GM12878 (cell line): ENCODE measurements around the gene PFKFB3. TPM values are rescaled to one million over a fixed set of nuclear protein-coding genes. Genes with fewer than 3 reads are reported as not detected.

Experiments
- ATAC-seq: fragments of 200-7000 bp; cut with Tn5 transposase; 3 replicates; pipeline ENCODE4 v1.9.1; 2020; ENCODE audit warnings: mild to moderate bottlenecking, moderate library complexity
- BruUV-seq: library from RNA; stranded (reverse); fragments of 400-500 nt; replicated peaks from 2 replicates; lab custom pipeline; 2021; lab: Mats Ljungman, UMichigan
- CTCF ChIA-PET: fragments of 300-600 bp; sonication (Branson Sonifier 250); formaldehyde crosslinking; extraction: SDS; loops from one replicate; lab custom pipeline; 2021; ENCODE audit warnings: inconsistent platforms; lab: Yijun Ruan, JAX
- POLR2A ChIA-PET: fragments of 350-600 bp; formaldehyde crosslinking; extraction: SDS; loops from one replicate; lab custom pipeline; 2021; ENCODE audit warnings: inconsistent platforms; lab: Charles Lee
- RAD21 ChIA-PET: fragments of 300-600 bp; sonication (Branson Sonifier 250); formaldehyde crosslinking; loops from one replicate; lab custom pipeline; 2023; ENCODE audit warnings: antibody characterized with exemption; ENCODE audit not compliant: unreplicated experiment; lab: Charles Lee
- SMC1A ChIA-PET: fragments of 300-600 bp; sonication (Branson Sonifier 250); formaldehyde crosslinking; loops from one replicate; lab custom pipeline; 2023; ENCODE audit not compliant: unreplicated experiment, uncharacterized antibody; lab: Charles Lee
- DNase-seq: peaks from one replicate; pipeline ENCODE4 v3.0.0-alpha.2; 2011; ENCODE audit warnings: low read depth, low spot score
- FAIRE-seq: peaks from 3 replicates; lab custom pipeline; 2011; peaks lifted over from hg19 to GRCh38; lab: Jason Lieb, UNC
- H2AFZ ChIP-seq: 2 replicates; pipeline ENCODE4 v1.6.0; 2011; ENCODE audit warnings: low read depth, low read length, control low read depth; ENCODE audit not compliant: control insufficient read depth
- H3K27ac ChIP-seq: 2 replicates; pipeline ENCODE4 v1.5.1; 2011; ENCODE audit warnings: control low read depth; ENCODE audit not compliant: control insufficient read depth, insufficient read depth
- H3K27me3 ChIP-seq, 2 experiments: replicated peaks in 1 of 2; 2 replicates each; pipeline versions ENCODE4 v1.6.0 to v1.6.1; 2011; ENCODE audit warnings: low read length in 1 of 2; ENCODE audit not compliant: control insufficient read depth in 2 of 2, insufficient read depth in 2 of 2
- H3K36me3 ChIP-seq, 2 experiments: 2 replicates each; pipeline ENCODE4 v1.5.1; 2011; ENCODE audit warnings: low read length in 1 of 2; ENCODE audit not compliant: control insufficient read depth in 2 of 2, insufficient read depth in 2 of 2
- H3K4me1 ChIP-seq: 2 replicates; pipeline ENCODE4 v1.6.1; 2011; ENCODE audit warnings: mild to moderate bottlenecking, low read length, moderate library complexity, mixed read lengths; ENCODE audit not compliant: control insufficient read depth, insufficient read depth
- H3K4me2 ChIP-seq: 2 replicates; pipeline ENCODE4 v1.6.0; 2011; ENCODE audit warnings: control low read depth; ENCODE audit not compliant: control insufficient read depth, insufficient read depth
- H3K4me3 ChIP-seq: fragments of 200-600 bp; sonication (generic); 2 replicates; pipeline ENCODE4 v1.5.1; 2016
- H3K79me2 ChIP-seq: 2 replicates; pipeline ENCODE4 v1.6.0; 2011; ENCODE audit warnings: low read length; ENCODE audit not compliant: control insufficient read depth, insufficient read depth
- H3K9ac ChIP-seq: 2 replicates; pipeline ENCODE4 v1.8.0; 2011; ENCODE audit warnings: low read length, control low read depth, mixed read lengths; ENCODE audit not compliant: control insufficient read depth, insufficient read depth
- H3K9me3 ChIP-seq: replicated peaks from 3 replicates; pipeline ENCODE4 v1.5.1; 2011; ENCODE audit warnings: mild to moderate bottlenecking, low read length; ENCODE audit not compliant: control insufficient read depth, insufficient read depth
- H4K20me1 ChIP-seq: 2 replicates; pipeline ENCODE4 v1.6.0; 2011; ENCODE audit not compliant: control insufficient read depth, insufficient read depth
- ATF2 ChIP-seq: IDR thresholded peaks from 2 replicates; pipeline ENCODE4 v1.6.1; 2012; ENCODE audit warnings: low read length, inconsistent platforms
- CHD4 ChIP-seq: fragments of 200-600 bp; sonication (generic); IDR thresholded peaks from 2 replicates; pipeline ENCODE4 v1.6.1; 2016; ENCODE audit warnings: mild to moderate bottlenecking
- FOXM1 ChIP-seq: IDR thresholded peaks from 2 replicates; pipeline ENCODE4 v1.6.1; 2012; ENCODE audit warnings: low read depth, mild to moderate bottlenecking, inconsistent platforms, low read length, moderate library complexity
- IKZF1 ChIP-seq: fragments of 450-650 bp; conservative IDR thresholded peaks from 2 replicates; pipeline ENCODE4 v1.6.1; 2017; ENCODE audit warnings: antibody characterized with exemption, mild to moderate bottlenecking
- NKRF ChIP-seq: fragments of 450-650 bp; conservative IDR thresholded peaks from 2 replicates; pipeline ENCODE4 v1.6.1; 2017; ENCODE audit warnings: mild to moderate bottlenecking, moderate library complexity
- PRDM15 ChIP-seq: fragments of 450-650 bp; formaldehyde crosslinking; IDR thresholded peaks from 2 replicates; pipeline ENCODE4 v1.4.0; 2020; ENCODE audit warnings: mild to moderate bottlenecking, moderate library complexity
- RFX5 ChIP-seq: IDR thresholded peaks from 2 replicates; pipeline ENCODE4 v1.6.1; 2011; ENCODE audit warnings: low read depth, low read length, improper control_type of control experiment
- SKIL ChIP-seq: fragments of 450-650 bp; IDR thresholded peaks from 2 replicates; pipeline ENCODE4 v1.6.1; 2017; ENCODE audit warnings: mild to moderate bottlenecking, low read depth, inconsistent platforms; ENCODE audit not compliant: poor library complexity, severe bottlenecking
- SMAD5 ChIP-seq: IDR thresholded peaks from 2 replicates; pipeline ENCODE4 v1.6.1; 2016; ENCODE audit warnings: antibody characterized with exemption, low read depth
- TCF12 ChIP-seq: IDR thresholded peaks from 2 replicates; pipeline ENCODE4 v1.6.1; 2011; ENCODE audit warnings: low read depth, mild to moderate bottlenecking, low read length
- YY1 ChIP-seq: IDR thresholded peaks from 2 replicates; pipeline ENCODE4 v1.6.1; 2011; ENCODE audit warnings: low read depth, mild to moderate bottlenecking, low read length
- WGBS: methylation state at CpG from one replicate; pipeline ENCODE4 v1.1.6; 2016; ENCODE audit warnings: low lambda C conversion rate; ENCODE audit not compliant: insufficient replicate concordance, insufficient coverage; ENCODE audit errors: missing lambda C conversion rate; 5-methylcytosine and 5-hydroxymethylcytosine counted together
- in situ Hi-C: fragments of 300-500 bp; cut with MboI; formaldehyde crosslinking; loops from 9 replicates; pipeline ENCODE4 v1.14.3; 2018; ENCODE audit warnings: mixed read lengths
- intact Hi-C: fragments of 100-400 bp; cut with micrococcal nuclease; formaldehyde crosslinking; loops from one replicate; pipeline ENCODE4 v1.14.2; 2022; ENCODE audit not compliant: unreplicated experiment
- polyA plus RNA-seq, 11 experiments: library from polyadenylated mRNA; depleted of rRNA in 4 of 11; unstranded in 6 of 11; stranded (reverse) in 5 of 11; fragments of >200 nt; fragmentation: Nextera tagmentation in 4 of 11; fragmentation: Illumina TruSeq in 1 of 11; extraction: Ambion mirVana in 4 of 11; extraction: Trizol in 1 of 11; gene quantifications; 1 replicate in 1 of 11; 2 replicates in 10 of 11; pipeline versions ENCODE4 v1.2.1 to v1.2.3, GENCODE V29; 2011 to 2016; ENCODE audit warnings: inconsistent platforms in 2 of 11, missing spikeins in 2 of 11, low read depth in 1 of 11
- total RNA-seq, 4 experiments: library from RNA; depleted of rRNA in 3 of 4; stranded (reverse); fragments of >200 nt in 3 of 4; fragmentation: Illumina TruSeq in 1 of 4; extraction: Trizol in 1 of 4; gene quantifications; 2 replicates each; pipeline versions ENCODE4 v1.2.1 to v1.2.3, GENCODE V29; 2013 to 2021

PFKFB3 gene
- total and polyA plus RNA-seq, 10 of the 15 experiments (the other 5 are each of a cell fraction or from before 2014, with no cell fraction given) = 1.6 to 46.7 (median 13.7) TPM

- TF ChIP-seq SKIL (no peak), RFX5 (no peak), FOXM1 (no peak)
These were observed 40.8 kb upstream of the PFKFB3 start (continued) for GRCh38 chr10:6161921-6162320.

GRCh38 chr10:6162589-6163356 lies 40.0 kb upstream of the PFKFB3 start:
- no peak for FAIRE-seq
- TF ChIP-seq YY1 (no peak), PRDM15 (CRISPR knock-in tag) (no peak), ATF2 (no peak), SMAD5 (no peak), TCF12 (no peak), CHD4 (no peak), IKZF1 (no peak), FOXM1 (no peak), NKRF (no peak)

More at GRCh38 chr10:6162589-6163356, 40.0 kb upstream of the PFKFB3 start:
- intact Hi-C loops (loop anchor here (2.0 kb wide), 1 partner anchor 40 kb away; the partner anchor contains the start of gene PFKFB3), in situ Hi-C loops (no loop called here)
- Histone ChIP-seq H3K9ac (no peak overlapping the region), H3K36me3 (no peaks in the 10 kb centered on the region; a peak in 2 of 4 replicates), H4K20me1 (no peaks in the 10 kb centered on the region; the same call in 1 of the 2 replicates), H3K4me1 (no peaks in the 10 kb centered on the region; the same call in 1 of the 2 replicates), H3K9me3 (no peaks in the 10 kb centered on the region), H3K79me2 (peaks cover 38% of the 10 kb centered on the region), H3K4me3 (0 out of 2 replicates have a peak overlapping the region, but pooled peaks have one; percentile 56), H3K27me3 (no peaks in the 10 kb centered on the region), H3K27ac (peak overlapping the region; percentile 40; the same call in 1 of the 2 replicates), H2AFZ (peak overlapping the region; percentile 65), H3K4me2 (peak overlapping the region; percentile 73)
- BruUV-seq = no TSS peak
- ChIA-PET CTCF (interaction anchor here (1.0 to 2.9 kb wide), 8 partner anchors 11 to 246 kb away, joined by 3 to 32 read pairs (median 6); partner anchors contain the start of gene PFKFB3), RAD21 (interaction anchor here (0.9 to 1.7 kb wide), 9 partner anchors 10 to 239 kb away, joined by 3 to 9 read pairs (median 3); partner anchors contain the start of gene PFKFB3), SMC1A (interaction anchor here (1.0 to 2.5 kb wide), 6 partner anchors 10 to 239 kb away, joined by 3 to 11 read pairs (median 7); no protein-coding TSS in a partner anchor), POLR2A (interaction anchor here (0.6 to 1.2 kb wide), 7 partner anchors 9 to 39 kb away, joined by 3 to 8 read pairs (median 3); partner anchors contain the start of gene PFKFB3)
- DNase-seq (no peak), ATAC-seq (no peak)
- 65% methylated on average over 12 of the region's 12 CpGs for WGBS
